Glomerular visceral epithelial cell (primary cell): ENCODE measurements around the gene GAL3ST1.
"Not testable (repeated sequence)": the region's sequence is repeated elsewhere in the genome, so short reads cannot be mapped to it uniquely, and the experiment has no call there.

Experiments
- DNase-seq: peaks from one replicate; pipeline ENCODE4 v3.0.0-alpha.2; 2016; ENCODE audit errors: extremely low spot score

Gene GAL3ST1

DNA sequence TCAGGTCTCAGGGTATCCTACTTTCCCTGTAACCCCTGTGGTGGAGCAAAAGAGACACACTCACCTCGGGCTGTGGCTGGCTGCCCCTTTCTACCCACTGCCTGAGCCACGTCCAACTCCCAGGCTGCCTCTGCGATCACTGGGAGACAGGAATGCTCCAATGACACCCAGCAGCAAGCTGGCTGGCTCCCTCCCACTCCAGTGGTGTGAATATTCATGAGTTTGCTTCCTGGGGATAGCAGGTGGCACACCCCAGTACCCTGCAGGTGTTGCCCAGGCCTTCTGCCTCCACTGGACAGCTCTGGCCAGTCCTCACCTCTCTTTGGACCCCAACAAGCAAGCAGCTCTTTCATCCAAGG is 9.7 kb downstream of the GAL3ST1 start:
- DNase-seq, result no peak

DNA sequence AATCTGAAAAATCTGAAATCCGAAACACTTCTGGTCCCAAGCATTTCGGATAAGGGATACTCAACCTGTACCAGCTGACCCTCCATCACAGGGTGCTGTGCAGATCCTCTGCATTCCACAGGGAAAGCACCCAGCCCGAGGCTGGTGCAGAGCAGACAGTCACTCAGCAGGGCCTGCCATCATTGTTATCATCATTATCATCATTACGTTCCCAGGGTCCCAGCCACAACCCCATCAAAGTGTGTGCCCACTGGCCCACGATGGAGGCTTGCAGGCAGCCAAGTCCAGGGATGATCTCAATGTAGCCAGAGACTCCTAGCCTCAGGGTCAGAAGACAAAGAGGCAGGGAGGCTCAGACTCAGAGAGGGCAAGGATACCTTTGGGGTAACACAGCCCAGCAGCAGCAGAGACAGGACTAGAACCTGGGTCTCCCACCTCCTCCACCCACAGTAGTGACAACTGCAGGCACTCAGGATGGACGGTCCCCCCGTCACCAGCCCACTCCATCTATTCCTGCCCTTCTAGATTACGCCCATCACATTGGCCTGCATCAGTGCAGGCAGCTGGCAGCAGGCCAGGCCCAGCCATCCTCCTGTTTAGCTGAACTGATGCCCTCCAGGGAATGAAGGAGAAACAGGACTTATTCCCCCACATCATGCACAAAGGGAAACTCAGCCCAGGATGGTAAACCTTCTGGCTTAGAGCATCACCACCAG is 10.3 kb downstream of the GAL3ST1 start:
- no peak for DNase-seq

DNA sequence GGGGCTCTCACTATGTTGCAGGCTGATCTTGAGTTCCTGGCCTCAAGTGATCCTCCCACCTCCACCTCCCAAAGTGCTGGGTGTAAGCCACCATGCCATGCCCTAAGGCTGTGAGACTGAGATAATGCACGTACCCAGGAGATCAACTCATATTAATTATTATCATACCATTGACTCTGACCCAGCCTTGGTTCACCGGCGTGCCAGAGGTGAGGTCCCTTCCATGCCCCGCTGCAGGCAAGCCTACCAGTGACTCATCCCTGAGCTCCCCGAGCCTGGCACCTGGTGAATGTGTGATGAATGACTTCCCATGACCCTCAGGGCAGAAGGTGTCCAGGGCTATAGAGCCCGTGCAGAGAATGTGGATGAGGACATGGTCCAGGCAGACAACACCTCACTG is 12.1 kb downstream of the GAL3ST1 start:
- peak; percentile 68 for DNase-seq

DNA sequence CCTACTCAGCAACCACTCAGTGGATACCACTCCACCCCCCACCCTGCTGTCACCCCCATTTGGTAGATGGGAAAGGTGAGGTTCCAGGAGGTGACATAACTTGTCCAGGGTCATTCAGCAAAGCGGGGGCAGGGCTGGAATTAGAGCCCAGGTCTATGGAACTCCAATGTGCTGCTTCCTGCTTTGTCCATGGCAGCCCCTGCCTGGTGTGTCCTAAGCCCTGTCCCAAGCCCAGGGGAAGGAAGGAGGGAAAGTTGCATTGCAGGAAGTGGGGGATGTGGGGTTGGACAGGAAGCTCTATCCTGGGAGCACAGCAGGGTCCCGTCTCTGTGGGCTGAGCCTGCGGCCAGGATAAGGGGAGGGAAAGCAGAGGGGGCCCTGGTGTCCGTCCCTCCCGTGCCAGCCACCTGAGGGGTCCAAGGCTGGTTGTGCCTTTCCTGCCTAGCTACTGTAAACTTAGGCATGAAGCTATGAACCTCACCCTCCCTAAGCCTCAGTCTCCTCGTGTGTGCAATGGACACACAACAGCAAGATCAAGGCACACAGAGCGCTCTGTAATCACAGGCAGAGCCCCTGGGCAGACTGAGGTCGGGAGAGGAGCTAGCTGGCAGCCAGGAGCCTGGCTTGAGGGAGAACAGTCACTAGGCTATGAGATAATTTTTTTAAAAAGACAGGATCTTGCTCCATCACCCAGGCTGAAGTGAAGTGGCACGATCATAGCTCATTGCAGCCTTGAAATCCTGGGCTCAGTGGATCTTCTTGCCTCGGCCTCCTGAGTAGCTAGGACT is 12.9 kb downstream of the GAL3ST1 start:
- DNase-seq, result no peak

DNA sequence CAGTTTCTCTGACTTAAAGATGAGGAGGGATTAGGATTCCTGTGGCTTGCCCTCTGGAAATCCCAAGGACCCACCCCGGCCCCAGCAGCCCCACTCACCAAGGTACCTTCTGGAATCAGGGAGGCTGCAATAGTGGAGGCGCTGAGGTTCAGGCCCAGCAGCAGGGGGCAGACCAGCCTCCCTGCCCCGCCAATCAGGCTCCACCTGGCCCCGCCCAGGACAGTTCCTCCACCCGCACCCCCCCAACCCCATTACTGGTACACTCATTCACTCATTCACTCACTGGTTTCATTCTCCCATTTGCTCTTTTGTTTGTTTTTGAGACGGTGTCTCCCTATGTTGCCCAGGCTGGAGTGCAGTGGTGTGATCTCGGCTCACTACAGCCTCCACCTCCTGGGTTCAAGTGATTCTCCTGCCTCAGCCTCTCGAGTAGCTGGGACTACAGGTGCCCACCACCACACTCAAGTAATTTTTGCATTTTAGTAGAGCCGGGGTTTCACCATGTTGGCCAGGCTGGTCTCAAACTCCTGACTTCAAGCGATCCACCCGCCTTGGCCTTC is 13.7 kb downstream of the GAL3ST1 start:
- not testable (repeated sequence) for DNase-seq

DNA sequence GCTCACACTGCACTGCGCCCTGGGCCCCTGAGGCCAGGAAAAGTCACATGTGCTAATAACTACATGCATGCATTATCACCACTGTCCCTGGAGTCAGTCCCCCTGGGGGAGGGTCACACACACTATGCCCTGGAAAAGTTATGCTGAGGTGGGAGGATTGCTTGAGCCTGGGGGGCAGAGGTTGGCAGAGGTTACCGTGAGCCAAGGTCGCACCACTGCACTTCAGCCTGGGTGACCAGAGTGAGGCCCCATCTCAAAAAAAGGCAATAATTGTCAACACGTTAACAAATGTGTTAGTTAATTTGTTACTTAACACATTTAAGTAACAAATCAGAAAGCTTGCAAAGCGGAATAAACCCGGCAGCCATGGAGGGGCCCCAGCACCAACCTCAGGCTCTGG is 14.6 kb downstream of the GAL3ST1 start:
- DNase-seq, result no peak

DNA sequence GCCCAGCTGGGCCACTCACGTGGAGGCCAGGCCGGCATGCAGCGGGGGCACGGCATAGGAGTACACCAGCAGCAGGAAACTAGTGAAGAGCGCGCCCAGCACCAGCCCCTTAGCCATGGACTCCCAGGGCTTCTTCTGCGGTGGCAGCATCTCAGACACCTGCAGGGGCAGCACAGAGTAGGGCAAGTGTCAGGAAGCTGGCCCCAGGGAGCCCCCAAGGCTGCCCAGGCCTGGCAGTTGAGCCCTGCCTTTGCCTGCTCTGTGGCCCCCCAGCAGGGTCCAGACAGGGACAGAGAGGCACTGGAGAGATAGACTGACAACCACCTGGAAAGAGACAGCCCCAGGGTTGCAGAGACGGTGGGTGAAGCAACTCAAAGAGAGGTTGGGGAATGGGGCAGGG is 17.2 kb downstream of the GAL3ST1 start:
- DNase-seq, result no peak

DNA sequence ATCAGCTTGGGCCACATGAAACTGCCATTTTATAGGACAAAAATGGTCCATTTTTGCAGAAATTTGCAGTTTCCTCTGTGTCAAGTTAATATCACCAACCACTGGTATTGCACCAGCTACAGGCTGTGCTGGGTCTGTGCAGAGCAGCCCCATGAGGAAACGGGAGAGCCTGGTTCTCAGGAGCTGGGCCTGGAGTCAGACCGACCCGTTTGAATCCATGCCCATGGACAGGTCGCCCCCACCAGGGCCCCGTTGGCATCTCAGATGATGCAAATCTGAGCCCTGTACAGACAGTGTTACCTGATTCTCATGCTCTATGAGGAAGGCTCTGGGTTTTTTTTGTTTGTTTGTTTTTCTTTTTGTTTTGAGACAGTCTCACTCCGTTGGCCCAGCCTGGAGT is 18.1 kb downstream of the GAL3ST1 start:
- DNase-seq, result no peak

DNA sequence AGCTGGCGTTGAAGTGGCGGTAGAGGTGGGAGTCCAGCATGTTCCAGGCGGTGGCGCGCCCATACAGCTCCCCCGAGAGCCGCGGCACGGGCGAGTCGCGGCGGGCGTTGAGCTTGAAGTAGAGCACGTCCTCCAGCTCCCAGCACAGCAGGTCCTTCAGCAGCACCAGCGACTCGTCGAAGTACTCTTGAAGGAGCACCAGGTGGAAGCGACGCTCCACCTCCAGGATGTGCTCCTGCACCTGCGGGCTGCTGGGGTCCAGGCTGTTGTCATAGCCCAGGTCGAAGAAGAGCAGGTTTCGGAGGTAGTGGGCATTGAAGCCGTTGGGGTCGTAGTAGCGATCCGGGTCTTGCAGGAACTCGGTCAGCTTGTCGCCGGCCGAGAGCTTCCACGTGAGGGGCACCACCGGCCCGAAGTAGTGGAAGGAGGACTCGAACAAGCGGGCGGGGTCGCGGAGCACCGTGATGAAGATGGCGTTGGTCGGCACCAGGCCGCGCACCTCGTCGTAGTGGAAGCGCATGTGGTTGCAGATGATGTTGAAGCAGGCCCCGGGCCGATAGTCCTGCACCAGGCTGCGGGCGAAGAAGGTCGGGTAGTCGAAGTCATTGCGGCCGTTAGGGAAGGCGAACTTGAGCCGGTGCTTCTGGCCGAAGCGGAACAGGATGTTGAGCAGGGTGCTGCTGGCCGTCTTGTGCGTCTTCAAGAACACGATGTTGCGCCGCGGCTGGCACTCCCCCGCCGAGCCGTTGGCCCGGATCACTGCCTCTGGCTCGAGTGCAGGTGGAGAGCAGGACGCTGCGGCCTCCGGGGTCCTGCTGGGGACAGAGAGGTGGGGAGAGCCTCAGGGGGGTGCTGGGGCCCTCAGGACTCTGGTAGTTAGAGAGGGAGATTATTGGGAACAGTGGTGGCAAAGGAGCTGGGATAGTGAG is 18.9 kb downstream of the GAL3ST1 start:
- DNase-seq, result no peak

DNA sequence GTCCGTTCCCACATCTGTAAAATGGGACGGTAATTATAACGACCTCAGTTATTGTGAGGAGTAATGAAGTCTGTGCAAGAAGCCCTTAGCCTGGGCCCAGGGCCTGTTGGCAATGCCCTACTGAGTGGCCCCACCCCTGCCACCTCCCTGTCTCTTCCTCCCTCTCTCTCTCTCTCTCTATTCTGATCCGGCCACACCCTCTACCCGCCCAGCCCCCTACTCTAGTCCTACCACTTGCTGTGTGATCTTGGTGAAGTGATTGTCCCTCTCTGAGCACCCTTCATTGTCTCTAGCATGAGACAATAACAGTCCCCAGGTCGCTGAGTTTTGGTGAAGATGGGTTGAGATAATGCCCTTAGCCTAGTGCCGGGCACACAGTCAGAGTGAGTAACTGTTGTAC is 20.5 kb downstream of the GAL3ST1 start:
- DNase-seq, result no peak

DNA sequence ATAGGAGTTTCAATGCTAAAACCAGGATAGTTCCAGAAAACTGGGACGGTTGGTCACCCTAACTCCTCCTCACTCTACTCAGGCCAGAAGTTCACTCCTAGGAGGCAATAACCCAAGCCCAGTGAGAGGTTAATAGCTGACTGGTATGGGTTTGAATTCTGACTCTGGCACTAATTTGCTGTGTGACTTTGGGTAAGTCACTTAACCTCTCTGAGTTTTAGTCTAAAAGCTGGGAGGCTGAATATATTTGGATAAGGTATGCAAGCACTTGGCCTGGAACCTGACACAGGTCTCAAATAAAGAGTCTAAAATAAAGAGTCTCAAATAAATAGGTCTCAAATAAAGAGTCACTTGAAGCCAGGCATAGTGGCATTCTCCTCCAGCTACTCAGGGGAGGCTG is 21.7 kb downstream of the GAL3ST1 start:
- no peak for DNase-seq

DNA sequence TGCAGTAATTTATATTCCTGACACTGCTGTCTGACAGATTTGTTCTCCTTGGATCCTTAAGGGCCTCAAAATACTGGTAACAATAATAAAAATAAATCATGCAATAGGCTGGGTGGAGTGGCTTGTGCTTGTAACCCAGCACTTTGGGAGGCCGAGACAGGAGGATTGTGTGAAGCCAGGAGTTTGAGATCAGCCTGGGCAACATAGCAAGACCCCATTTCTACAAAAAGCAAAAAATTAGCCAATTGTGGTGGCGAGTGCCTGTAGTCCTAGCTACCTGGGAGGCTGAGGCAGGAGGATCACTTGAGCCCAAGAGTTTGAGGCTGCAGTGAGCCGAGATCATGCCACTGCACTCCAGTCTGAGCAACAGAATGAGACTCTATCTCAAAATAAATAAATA is 22.7 kb downstream of the GAL3ST1 start:
- not testable (repeated sequence) for DNase-seq

DNA sequence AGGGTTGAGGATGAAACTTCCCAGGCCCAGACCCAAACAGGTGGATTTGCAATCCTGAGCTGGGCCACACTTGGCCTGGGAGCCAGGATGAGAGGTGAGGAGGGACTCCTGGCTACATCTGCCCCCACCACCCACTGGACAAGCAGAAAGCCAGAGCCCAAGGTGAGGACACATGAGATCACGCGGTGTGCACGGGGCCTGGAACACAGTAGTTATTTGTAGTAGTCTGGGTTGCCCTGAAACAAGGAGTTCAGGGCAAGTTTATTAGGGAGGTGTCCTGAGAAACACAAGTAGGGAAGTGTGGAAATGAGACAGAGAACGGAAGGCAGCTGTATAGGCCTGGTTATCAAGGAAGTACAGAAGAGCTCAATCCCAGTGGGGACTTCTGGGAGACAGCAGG is 27.3 kb downstream of the GAL3ST1 start:
- DNase-seq, result no peak

DNA sequence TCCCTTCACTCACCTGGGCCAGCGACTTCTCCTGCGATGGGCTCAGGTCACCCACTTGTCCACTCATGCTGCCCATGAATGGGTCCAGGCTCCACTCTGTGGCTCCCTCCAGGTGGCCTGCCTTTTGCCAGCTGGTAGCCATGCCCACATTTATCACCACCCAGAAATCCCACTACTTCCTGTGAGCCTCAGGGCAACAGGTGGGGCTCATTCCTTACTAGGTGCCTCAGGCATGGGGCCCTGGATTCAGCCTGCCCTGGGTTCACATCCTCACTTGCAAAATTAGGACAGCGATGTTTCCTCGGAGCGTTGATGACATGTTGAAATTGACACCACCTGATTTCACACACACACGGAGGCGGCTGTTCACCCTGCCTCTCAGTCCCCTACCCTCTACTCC is 27.8 kb downstream of the GAL3ST1 start, which contains the start of gene SEC14L6:
Gene SEC14L6 (minus strand): TSS at position 126 of the 400 bp plus-strand sequence. CDS start 59 bp downstream, at position 67.
- no peak for DNase-seq

DNA sequence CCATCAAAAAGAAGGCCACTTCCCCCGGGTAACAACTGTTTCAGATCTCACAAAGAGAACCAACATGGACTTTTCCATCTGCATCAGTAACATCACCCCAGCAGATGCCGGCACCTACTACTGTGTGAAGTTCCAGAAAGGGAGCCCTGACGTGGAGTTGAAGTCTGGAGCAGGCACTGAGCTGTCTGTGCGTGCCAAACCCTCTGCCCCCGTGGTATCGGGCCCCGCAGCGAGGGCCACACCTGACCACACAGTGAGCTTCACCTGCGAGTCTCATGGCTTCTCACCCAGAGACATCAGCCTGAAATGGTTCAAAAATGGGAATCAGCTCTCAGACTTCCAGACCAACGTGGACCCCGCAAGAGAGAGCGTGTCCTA is 31.7 kb downstream of the GAL3ST1 start:
- DNase-seq, result no peak

DNA sequence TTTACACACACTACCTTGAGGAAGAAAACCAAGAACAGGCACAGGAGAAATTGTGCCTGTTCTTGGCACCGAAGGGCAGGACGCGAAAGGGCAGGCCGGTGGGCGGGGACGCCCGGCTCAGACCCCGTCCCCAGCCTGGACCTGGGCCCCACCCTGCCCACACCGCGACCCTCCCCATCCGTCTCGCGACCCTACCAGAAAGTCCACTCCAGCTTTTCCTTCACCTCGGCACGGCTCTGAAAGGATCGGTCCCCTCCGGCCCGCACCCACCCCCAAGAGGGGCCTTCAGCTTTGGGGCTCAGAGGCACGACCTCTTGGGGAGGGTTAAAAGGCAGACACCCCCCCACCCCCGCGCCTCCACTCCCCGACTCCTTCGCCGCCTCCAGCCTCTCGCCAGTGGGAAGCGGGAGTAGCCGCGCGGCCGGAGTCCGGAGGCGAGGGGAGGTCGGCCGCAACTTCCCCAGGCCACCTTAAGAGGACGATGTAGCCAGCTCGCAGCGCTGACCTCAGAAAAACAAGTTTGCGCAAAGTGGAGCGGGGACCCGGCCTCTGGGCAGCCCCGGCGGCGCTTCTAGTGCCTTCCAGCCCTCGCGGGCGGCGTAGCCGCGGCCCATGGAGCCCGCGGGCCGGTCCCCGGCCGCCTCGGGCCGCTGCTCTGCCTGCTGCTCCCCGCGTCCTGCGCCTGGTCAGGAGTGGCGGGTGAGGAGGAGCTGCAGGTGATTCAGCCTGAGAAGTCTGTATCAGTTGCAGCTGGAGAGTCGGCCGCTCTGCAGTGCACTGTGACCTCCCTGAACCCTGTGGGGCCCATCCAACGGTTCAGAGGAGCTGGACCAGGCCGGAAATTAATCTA is 32.3 kb downstream of the GAL3ST1 start:
- peak; percentile 8 for DNase-seq

DNA sequence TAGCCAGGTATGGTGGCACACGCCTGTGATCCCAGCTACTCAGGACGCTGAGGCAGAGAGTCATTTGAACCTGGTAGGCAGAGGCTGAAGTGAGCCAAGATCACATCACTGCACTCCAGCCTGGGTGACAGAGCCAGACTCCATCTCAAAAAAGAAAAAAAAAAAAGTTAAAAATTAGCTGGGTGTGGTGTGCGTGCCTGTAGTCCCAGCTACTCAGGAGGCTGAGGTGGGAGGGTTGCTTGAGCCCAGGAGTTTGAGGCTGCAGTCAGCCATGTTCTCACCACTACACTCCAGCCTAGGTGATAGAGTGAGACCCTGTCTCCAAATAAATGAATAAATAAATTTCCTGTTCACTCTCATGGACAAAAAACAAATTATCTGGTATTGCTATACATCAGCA is 33.0 kb downstream of the GAL3ST1 start:
- not testable (repeated sequence) for DNase-seq

DNA sequence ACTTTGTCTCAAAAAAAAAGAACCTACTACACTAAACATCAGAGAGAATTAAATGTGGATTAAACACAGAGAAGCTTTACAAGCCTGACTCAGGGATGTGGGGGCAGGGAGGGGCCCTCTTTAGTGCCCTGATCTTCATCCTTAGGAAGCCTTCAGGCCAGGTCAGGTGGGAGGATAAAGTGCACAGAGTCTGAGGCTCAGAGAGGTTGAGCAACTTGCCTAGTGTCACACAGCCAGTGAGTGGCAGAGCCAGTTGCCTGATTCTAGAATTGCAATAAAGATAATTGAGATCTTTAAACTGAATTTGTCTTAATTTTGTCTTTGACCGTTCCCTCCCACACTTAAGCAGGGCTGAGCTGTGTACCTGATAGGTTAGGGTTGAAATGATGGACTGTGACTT is 35.1 kb downstream of the GAL3ST1 start:
- DNase-seq, result no peak

DNA sequence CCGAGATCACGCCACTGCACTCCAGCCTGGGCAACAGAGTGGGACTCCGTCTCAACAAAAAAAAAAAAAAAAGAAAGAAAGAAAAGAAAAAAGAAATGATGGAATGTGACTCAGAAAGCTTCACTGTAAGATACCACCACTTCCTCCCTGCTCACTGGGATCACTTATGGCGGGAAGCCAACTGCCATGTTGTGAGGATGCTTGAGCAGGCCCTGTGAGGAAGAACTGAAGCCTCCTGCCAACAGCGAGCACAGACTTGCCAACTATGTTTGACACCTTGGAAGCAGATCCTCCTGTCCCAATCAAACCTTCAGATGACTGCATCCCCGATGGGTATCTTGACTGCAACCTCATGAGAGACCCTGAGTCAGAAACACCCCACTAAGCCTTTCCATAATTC is 36.2 kb downstream of the GAL3ST1 start:
- DNase-seq, result peak; percentile 32

DNA sequence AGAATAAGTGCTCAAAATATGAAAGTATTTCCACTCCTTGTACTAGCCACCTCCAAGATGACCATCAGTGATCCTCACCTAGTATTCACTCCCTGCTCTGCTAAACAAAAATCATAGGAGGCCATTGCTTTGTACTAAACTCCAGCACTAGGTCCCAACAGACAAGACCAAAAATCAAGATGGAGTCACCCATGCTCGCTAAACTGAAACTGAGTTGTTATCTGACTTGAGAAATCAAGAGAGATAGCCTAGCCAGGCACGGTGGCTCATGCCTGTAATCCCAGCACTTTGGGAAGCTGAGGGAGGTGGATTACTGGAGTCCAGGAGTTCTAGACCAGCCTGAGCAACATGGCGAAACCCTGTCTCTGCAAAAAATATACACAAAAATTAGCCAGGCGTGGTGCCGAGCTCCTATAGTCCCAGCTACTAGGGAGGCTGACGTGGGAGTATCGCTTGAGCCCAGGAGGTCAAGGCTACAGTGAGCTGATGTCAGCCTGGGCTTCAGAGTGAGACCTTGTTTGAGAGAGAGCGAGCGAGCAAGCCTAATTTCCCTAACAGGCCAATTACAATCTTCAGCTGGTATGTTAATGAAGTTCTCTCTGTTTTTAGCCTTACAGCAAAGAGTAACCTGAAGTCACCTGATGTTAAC is 37.3 kb downstream of the GAL3ST1 start:
- no peak for DNase-seq

DNA sequence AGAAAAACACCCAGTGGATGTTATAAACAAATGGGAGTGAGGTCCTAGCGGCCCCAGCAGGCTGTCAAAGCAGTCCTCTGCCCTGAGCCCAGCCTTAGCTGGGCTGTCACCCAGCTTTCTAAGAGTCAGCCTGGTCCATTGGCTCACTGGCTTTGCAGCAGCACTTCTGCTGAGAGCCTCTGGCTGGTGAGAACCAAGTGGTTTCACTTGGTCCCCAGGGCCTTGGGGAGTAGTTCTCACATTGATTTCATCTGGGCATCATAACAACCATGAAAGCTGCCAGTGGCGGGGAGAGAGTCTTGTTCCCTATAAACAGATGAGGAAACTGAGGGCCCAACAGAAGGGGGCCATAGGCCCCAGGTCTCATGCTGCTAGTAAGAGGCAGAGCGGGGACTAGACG is 39.3 kb downstream of the GAL3ST1 start:
- DNase-seq, result no peak
